Right atrium auricular region (tissue), 2 donors: Measurements from ENCODE around the gene MICAL2. TPM values are rescaled to one million over a fixed set of nuclear protein-coding genes. Genes with fewer than 3 reads are reported as not detected.
A peak's percentile ranks its signal among the peaks of the same experiment; 100 is the strongest.

Experiments used
- DNase-seq: peaks from one replicate; pipeline ENCODE4 v3.0.0-alpha.2; 2019; ENCODE audit warnings: low spot score
- H3K27ac ChIP-seq, 2 donors: fragments of 200-600 bp; sonication (generic); 1 replicate in 1 of 2; 2 replicates in 1 of 2; pipeline ENCODE4 v1.5.1; 2016 to 2019
- H3K27me3 ChIP-seq, 2 donors: fragments of 200-600 bp; sonication (generic); one replicate each; pipeline versions ENCODE4 v1.5.1 to v1.6.0; 2017 to 2019
- H3K36me3 ChIP-seq: fragments of 200-600 bp; sonication (generic); one replicate; pipeline ENCODE4 v1.5.1; 2016
- H3K4me1 ChIP-seq, 2 donors: fragments of 200-600 bp; sonication (generic); one replicate each; pipeline versions ENCODE4 v1.5.1 to v1.6.0; 2017 to 2019
- H3K4me3 ChIP-seq, 2 donors: fragments of 200-600 bp; sonication (generic); 1 replicate in 1 of 2; 2 replicates in 1 of 2; pipeline ENCODE4 v1.5.1; 2017 to 2019; ENCODE audit warnings: mild to moderate bottlenecking in 1 of 2, moderate library complexity in 1 of 2
- H3K9me3 ChIP-seq, 2 donors: fragments of 200-600 bp; sonication (generic); one replicate each; pipeline ENCODE4 v1.5.1; 2019
- total RNA-seq, 2 donors: library from RNA; depleted of rRNA; stranded (reverse); fragments of >200 nt; gene quantifications; one replicate each; pipeline ENCODE4 v1.1.0, GENCODE V29; 2016
- TF ChIP-seq, protein P1 (sequence below), 2 donors: fragments of 200-600 bp; sonication (generic); IDR thresholded peaks; one replicate each; pipeline ENCODE4 v1.5.1; 2019; ENCODE audit warnings: antibody characterized with exemption in 2 of 2

MICAL2 gene
- total RNA-seq, 2 donors from 2014 or later = 77.6 to 84.5 TPM

GRCh38 chr11:12185106-12185690 is 74.8 kb downstream of the MICAL2 start:
- Histone ChIP-seq H3K4me1 (peaks cover 0 to 69% of the 10 kb centered on the region in 2 donors), H3K27me3 (no peaks in the 10 kb centered on the region), H3K27ac (peak overlapping the region; percentile 63 to 73), H3K9me3 (no peaks in the 10 kb centered on the region), H3K4me3 (no peak overlapping the region), H3K36me3 (no peaks in the 10 kb centered on the region)
- TF ChIP-seq, protein P1, sequence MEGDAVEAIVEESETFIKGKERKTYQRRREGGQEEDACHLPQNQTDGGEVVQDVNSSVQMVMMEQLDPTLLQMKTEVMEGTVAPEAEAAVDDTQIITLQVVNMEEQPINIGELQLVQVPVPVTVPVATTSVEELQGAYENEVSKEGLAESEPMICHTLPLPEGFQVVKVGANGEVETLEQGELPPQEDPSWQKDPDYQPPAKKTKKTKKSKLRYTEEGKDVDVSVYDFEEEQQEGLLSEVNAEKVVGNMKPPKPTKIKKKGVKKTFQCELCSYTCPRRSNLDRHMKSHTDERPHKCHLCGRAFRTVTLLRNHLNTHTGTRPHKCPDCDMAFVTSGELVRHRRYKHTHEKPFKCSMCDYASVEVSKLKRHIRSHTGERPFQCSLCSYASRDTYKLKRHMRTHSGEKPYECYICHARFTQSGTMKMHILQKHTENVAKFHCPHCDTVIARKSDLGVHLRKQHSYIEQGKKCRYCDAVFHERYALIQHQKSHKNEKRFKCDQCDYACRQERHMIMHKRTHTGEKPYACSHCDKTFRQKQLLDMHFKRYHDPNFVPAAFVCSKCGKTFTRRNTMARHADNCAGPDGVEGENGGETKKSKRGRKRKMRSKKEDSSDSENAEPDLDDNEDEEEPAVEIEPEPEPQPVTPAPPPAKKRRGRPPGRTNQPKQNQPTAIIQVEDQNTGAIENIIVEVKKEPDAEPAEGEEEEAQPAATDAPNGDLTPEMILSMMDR (IDR thresholded peaks at IDR 0.05) = no peak
- no peak for DNase-seq

DNA sequence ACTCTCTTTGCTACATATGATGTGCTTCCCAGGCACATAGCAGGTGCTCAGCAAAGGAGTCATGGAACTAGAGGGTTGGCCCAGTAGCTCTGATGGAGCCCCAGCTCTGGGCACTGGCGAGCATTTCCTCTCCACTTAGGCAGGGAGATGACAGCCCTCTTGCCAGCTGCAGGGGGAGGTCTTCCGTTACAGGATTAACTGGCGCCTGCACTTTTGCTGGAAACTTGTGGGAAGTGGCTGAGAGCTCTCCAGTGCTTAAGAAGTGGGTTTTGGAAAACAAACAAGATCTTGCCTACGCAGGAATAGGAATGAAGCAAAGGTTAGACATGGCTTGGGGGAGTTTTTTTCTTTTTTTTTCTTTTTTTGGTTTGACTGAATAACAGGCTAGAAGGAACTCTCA is 75.5 kb downstream of the MICAL2 start:
- Histone ChIP-seq H3K4me1 (peaks cover 0 to 65% of the 10 kb centered on the region in 2 donors), H3K9me3 (no peaks in the 10 kb centered on the region), H3K36me3 (no peaks in the 10 kb centered on the region), H3K4me3 (no peak overlapping the region), H3K27ac (peak overlapping the region; percentile 63 to 73), H3K27me3 (no peaks in the 10 kb centered on the region)
- no peak for DNase-seq
- TF ChIP-seq, protein P1 (IDR thresholded peaks at IDR 0.05) = no peak

- Histone ChIP-seq H3K9me3 (no peaks in the 10 kb centered on the region), H3K4me3 (no peak overlapping the region), H3K4me1 (peaks cover 0 to 63% of the 10 kb centered on the region in 2 donors), H3K36me3 (no peaks in the 10 kb centered on the region), H3K27me3 (no peaks in the 10 kb centered on the region), H3K27ac (peak overlapping the region; percentile 63 to 73)
- DNase-seq = no peak
- TF ChIP-seq, protein P1 (IDR thresholded peaks at IDR 0.05) = no peak
Measured at GRCh38 chr11:12186701-12187100, 76.3 kb downstream of the MICAL2 start.

DNA sequence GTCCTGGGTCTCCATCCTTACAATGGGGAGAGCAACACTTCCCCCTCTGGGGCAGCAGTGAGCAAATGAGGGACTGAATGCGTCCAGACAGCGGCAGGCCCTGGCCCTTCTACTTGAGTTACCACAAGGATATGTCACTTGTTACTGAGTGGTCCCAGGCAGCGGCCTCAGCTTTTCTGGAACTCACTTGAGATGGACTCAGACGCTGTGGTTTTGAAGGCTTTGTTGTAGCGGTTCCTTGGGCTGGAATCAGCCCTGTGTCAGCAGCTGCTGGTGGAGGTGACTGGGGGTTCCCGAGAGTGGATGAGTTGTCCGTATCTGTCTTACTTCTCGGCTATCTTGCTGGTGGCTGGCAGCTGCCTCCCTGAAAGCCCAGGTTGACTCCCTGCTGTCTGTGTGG is 77.0 kb downstream of the MICAL2 start:
- peaks cover 0 to 56% of the 10 kb centered on the region in 2 donors for H3K4me1 ChIP-seq
- peak overlapping the region; percentile 63 to 73 for H3K27ac ChIP-seq

GRCh38 chr11:12188548-12189317 is 78.3 kb downstream of the MICAL2 start:
- no peaks in the 10 kb centered on the region for H3K36me3 ChIP-seq
- no peak overlapping the region for H3K4me3 ChIP-seq
- H3K27me3 ChIP-seq = no peaks in the 10 kb centered on the region
- DNase-seq = no peak
- H3K27ac ChIP-seq = no peak overlapping the region
- TF ChIP-seq, protein P1 (IDR thresholded peaks at IDR 0.05) = no peak
- H3K4me1 ChIP-seq = peaks cover 0 to 51% of the 10 kb centered on the region in 2 donors
- H3K9me3 ChIP-seq = no peaks in the 10 kb centered on the region

More for the DNA sequence above, 77.0 kb downstream of the MICAL2 start:
- DNase-seq = no peak
- Histone ChIP-seq H3K9me3 (no peaks in the 10 kb centered on the region), H3K4me3 (no peak overlapping the region), H3K27me3 (no peaks in the 10 kb centered on the region), H3K36me3 (no peaks in the 10 kb centered on the region)
- TF ChIP-seq, protein P1 (IDR thresholded peaks at IDR 0.05) = no peak
